HG03521 (cell line): Measurements from ENCODE around the gene HOXC4.
"Not testable (repeated sequence)": the region's sequence is repeated elsewhere in the genome, so short reads cannot be mapped to it uniquely, and the experiment has no call there.

Experiments used
- ATAC-seq: cut with Tn5 transposase; IDR thresholded peaks from one replicate; pipeline ENCODE4 v1.9.1; 2021; ENCODE audit warnings: mild to moderate bottlenecking, moderate library complexity; ENCODE audit not compliant: unreplicated experiment

The HOXC4 gene

DNA sequence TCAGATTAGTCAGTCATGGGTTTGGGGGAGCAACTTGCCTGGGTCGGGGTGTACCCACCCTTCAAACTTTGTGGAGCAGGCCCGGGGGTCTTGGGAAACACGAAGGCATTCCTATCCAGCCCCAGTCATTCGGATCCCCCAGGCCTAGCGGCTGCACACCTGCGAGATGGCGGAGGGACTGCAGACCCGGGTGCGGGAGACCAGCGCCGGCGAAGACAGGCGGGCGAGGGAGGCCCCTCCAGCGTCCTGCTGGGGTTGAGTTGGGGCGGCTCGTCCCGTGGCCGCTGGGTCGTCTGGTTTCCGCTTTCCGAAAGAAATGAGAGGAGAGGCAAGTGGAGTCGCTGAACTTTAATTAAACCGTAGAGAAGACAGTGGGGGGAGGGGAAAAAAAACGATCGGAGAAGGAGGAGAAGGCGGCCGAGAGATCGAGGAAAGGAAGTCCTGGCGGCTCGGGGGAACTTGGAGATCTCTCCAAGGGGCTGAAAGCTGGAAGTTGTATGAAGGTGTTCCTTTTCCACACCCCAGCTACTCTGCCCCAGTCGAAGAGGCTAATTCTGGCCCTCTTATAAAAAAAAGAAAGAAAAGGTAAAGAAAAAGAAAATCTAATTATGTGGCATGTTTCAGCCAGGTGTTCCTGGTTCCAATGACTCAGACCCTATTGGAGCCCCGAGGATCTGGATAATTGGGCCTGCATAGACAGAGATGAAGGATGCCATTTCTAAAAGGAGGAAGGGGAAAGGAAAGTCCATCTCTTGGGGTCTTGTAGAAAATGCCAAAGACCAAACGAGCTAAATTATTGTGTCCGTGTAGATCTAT is 28.2 kb downstream of the HOXC4 start:
- ATAC-seq: not testable (repeated sequence)

DNA sequence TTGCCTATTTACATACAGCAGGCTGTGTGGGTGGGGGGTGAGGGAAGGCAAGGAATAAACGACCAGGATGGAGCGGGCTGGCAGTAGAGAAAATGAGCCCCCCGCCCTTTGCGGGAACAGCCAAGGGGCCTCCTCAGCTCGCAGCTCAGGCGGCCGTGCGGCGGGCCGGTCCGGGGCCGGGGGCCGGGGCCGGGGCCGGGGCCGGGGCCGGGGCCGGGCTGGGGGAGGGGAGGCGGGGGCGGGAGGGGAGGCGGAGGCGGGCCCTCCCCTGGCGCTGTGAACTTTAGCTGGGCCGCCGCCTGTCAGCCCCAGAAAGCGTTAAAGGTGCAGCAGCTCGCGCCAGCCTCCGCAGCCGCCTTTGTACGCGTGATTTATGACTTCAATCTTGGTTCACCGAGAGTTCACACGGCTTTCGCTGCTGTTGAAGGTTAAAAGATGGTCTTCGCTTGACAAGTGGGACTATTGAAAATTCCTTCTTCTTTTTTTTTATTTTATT is 28.8 kb downstream of the HOXC4 start:
- no peak for ATAC-seq

DNA sequence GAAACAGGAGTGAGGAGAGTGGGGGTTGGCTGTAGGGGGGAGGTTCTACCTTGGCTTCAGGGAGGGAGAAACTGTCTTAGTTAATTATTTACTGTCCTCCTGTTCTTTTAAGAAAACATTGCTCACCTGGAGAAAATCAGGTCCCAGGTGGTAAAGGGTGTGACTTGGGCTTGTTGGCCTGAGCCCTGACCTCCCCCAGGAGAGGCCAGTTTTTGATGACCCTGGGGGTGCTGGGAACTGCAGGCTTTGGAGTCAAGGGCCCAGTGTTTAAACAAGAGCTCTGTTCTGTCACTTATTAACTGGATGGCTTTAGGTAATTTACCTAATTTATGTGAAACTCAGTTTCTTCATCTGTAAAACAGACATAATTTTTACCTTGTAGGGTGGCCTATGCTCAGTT is 34.4 kb downstream of the HOXC4 start:
- not testable (repeated sequence) for ATAC-seq

DNA sequence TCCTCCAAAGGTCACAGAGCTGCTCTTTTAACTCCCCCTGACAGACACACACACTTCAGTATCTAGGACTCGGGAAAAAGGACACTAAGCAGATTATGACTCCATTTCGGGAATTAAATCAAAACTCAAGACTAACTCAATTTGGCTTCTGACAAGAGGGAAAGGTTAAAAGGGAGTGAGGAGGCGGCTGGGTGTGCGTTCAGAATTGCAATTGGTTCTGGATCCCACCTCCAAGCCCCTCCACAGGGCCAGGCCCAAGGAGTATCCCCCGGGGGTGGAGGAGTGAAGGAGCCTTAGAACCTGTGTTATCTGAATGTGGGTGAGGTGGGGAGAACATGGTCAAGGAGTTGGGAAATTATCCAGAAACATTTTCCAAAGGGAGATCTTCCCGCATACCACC is 35.8 kb downstream of the HOXC4 start:
- not testable (repeated sequence) for ATAC-seq

DNA sequence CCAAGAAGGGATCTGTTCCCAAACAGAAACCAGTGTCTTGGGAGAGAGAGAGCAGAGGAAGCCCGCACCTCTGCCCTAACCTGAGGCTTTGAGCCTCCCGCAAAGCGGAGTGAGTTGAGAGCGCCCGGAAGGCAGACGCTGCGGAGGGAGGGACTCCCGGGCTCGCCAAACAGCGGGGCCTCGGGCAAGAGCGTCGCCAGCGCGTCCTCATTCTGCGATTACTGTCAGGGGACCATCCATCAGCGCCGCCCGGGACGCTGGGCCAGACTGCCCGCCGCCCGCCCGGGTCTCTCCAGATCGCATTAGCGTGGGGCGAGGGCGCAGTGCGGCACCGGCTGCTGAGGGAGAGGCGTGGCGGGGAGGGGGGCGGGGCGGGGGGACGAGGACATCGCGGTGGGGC is 36.7 kb downstream of the HOXC4 start:
- ATAC-seq: not testable (repeated sequence)

DNA sequence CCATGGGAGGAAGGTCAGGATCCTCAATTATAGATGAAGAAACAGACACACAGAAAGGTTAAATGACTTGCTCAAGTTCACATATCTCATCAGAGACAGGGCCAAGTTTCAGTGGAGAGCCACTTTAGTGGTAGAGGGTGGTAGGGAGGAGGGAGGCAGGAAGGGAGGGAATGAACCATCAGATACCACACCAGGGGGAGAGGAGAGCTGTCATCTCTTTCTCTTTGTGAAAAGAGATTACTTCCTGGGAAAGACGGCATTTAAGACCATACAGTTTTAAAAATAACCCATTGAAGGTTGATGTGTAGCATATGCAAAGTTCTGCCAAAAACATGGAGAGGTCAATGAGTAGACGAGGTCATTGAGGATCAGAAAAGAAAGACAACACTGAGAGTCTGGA is 39.3 kb downstream of the HOXC4 start:
- ATAC-seq: not testable (repeated sequence)

DNA sequence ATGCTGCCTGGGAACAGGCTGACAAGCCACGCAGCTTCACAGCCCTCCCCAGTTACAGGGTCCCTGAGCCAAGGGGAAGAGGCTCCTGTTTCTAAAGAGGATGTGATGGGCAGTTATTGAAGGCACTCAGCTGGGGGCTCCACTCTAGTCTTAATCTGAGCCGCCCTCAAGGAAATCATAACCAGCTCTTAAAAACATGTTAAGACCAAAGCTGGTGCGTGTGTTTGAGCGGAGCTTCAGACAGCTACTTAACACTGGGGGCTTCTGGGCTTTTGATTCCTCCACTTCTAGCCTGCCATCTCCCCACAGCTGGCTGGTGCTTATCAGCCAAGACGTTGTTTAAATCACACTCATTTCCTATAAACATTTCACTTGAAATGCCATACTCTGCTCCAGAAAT is 42.3 kb downstream of the HOXC4 start:
- not testable (repeated sequence) for ATAC-seq

DNA sequence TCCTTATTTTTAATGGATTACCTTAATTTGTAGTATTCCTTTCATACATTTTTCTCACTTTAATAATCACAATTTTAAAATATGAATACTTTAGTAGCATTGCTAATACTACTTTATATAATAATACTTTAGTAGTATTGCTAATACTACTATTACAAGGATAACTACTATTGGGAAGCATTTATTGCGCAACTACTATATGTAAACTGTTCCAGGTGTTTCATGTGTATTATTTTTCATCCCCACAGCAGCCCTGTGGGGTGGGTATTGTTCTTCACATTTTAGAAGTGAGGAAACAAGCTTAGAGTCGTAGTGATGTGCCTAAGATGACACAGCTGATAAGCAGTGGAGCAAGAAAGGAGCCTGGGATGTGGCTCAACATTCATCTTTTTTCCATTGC is 45.0 kb downstream of the HOXC4 start:
- not testable (repeated sequence) for ATAC-seq

DNA sequence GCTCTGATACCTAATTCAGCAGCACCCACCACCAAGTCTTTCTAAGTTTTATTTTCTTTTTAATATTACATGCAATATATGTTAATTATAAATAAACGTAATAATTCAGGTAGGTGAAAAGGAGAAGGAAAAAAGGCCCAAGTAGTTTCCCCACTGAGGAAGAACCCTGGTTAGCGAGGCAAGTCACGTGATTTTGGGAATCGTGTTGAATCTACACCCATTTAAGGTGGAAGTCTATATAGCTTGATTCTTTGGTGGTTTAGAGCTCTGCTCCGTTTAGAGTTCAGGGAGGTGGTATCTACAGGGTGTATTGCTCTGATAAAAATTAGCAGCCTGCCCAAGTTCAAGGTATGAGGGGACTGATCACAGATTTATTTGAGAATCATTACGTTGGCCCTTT is 47.0 kb downstream of the HOXC4 start:
- not testable (repeated sequence) for ATAC-seq

DNA sequence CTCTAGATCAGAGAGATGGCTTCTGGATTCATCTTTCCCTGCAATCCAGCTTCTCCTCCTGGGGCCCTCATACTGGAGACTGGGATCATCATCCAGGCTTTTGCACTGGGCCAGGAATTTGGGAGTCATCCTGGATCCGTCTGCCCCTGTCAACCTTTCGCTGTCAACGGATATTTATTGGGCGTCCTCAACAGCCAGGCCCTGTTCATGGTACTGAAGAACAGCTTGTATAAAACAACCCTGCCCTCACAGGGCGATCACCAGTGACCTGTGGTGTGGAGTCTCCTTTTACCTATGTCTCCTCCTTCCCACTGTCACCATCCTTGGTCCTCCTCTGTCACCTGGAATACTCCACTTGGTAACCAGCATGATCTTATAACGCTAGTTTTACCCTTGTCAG is 48.6 kb downstream of the HOXC4 start:
- ATAC-seq: not testable (repeated sequence)

DNA sequence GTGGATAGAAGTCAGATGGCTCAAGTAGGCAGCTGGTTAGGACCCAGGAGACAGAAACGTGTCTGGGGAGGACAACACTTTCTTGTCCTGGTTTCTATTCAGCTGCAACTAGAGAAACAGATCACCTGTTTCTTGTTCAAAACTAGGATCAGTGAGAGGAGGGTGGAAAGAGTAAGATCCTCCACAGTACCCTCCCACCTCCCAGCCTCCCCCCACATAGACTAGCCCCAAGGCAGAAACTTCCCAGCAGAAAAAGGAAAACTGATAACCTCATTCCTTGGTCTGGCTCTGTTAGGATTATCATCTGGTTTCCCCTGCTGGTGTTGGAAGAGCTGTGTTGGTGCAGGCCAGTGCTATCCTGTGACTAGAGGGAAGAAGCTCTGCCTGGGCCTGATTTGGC is 50.2 kb downstream of the HOXC4 start:
- ATAC-seq: not testable (repeated sequence)
